HCT116 (cell line): ENCODE measurements around the gene C2CD3. TPM values are rescaled to one million over a fixed set of nuclear protein-coding genes. Genes with fewer than 3 reads are reported as not detected.

ENCODE experiments used
- ATAC-seq: fragments of 200-7000 bp; cut with Tn5 transposase; 2 replicates; pipeline ENCODE4 v1.9.1; 2020; ENCODE audit warnings: mild to moderate bottlenecking, moderate library complexity
- BruUV-seq: library from RNA; stranded (reverse); fragments of 400-500 nt; replicated peaks from 2 replicates; lab custom pipeline; 2021; lab: Mats Ljungman, UMichigan
- CTCF ChIA-PET: fragments of 300-600 bp; sonication (Branson Sonifier 250); formaldehyde crosslinking; loops from one replicate; lab custom pipeline; 2021; ENCODE audit warnings: antibody characterized with exemption; lab: Charles Lee
- POLR2A ChIA-PET: fragments of 300-600, 350-600 bp; sonication (Branson Sonifier 250); formaldehyde crosslinking; loops from one replicate; lab custom pipeline; 2021; ENCODE audit warnings: antibody characterized with exemption; lab: Charles Lee
- RAD21 ChIA-PET, 2 experiments: fragments of 300-600 bp; sonication (Branson Sonifier 250); formaldehyde crosslinking; loops; one replicate each; lab custom pipeline; 2023; ENCODE audit warnings: low total read pairs in 2 of 2; ENCODE audit not compliant: uncharacterized antibody in 2 of 2, unreplicated experiment in 2 of 2, low non-redundant PET in 1 of 2; lab: Charles Lee
- DNase-seq: peaks from one replicate; pipeline ENCODE4 v3.0.0-alpha.2; 2010; ENCODE audit warnings: low read depth, low spot score
- H2AFZ ChIP-seq: fragments of 200-600 bp; shearing (Covaris generic), sonication (generic); 2 replicates; pipeline ENCODE4 v1.6.1; 2017; ENCODE audit warnings: low read depth, mixed run types, mixed read lengths, antibody characterized with exemption, low read length; ENCODE audit not compliant: poor library complexity, severe bottlenecking
- H3K27ac ChIP-seq: 2 replicates; pipeline ENCODE4 v1.5.1; 2012; ENCODE audit warnings: low read depth, low read length
- H3K27me3 ChIP-seq: fragments of 200-600 bp; sonication (generic); 2 replicates; pipeline ENCODE4 v1.6.1; 2016; ENCODE audit warnings: mixed run types, low read length, mixed read lengths; ENCODE audit not compliant: insufficient read depth
- H3K36me3 ChIP-seq, 2 experiments: fragments of 200-500 bp in 1 of 2; fragments of 200-600 bp in 1 of 2; sonication (Bioruptor generic) in 1 of 2; sonication (generic) in 1 of 2; 2 replicates each; pipeline versions ENCODE4 v1.5.1 to v1.6.1; 2014 to 2016; ENCODE audit warnings: low read length in 2 of 2, inconsistent platforms in 1 of 2, mixed read lengths in 1 of 2, mixed run types in 1 of 2; ENCODE audit not compliant: insufficient read depth in 2 of 2, control insufficient read depth in 1 of 2
- H3K4me1 ChIP-seq, 2 experiments: fragments of 200-600 bp in 1 of 2; sonication (generic) in 1 of 2; 2 replicates each; pipeline versions ENCODE4 v1.5.1 to v1.6.1; 2012 to 2017; ENCODE audit warnings: low read length in 2 of 2, inconsistent platforms in 1 of 2, mild to moderate bottlenecking in 1 of 2, mixed read lengths in 1 of 2, mixed run types in 1 of 2, moderate library complexity in 1 of 2; ENCODE audit not compliant: insufficient read depth in 2 of 2, control insufficient read depth in 1 of 2
- H3K4me2 ChIP-seq: fragments of 200-600 bp; sonication (generic); 2 replicates; pipeline ENCODE4 v1.6.1; 2017; ENCODE audit warnings: mixed run types, low read length, mixed read lengths
- H3K4me3 ChIP-seq, 2 experiments: fragments of 200-600 bp in 1 of 2; sonication (generic) in 1 of 2; replicated peaks in 1 of 2; 2 replicates each; pipeline ENCODE4 v1.5.1; 2011 to 2016; ENCODE audit warnings: low read length in 2 of 2, control low read depth in 1 of 2, low read depth in 1 of 2, mild to moderate bottlenecking in 1 of 2, mixed read lengths in 1 of 2, mixed run types in 1 of 2
- H3K79me2 ChIP-seq: fragments of 200-600 bp; sonication (generic); 2 replicates; pipeline ENCODE4 v1.6.1; 2017; ENCODE audit warnings: mild to moderate bottlenecking, mixed run types, low read length, moderate library complexity, mixed read lengths; ENCODE audit not compliant: insufficient read depth
- H3K9ac ChIP-seq: fragments of 200-600 bp; sonication (generic); 2 replicates; pipeline ENCODE4 v1.6.1; 2016; ENCODE audit warnings: low read length, mixed read lengths
- H3K9me2 ChIP-seq: fragments of 200-600 bp; sonication (generic), shearing (Covaris generic); 2 replicates; pipeline ENCODE4 v1.6.1; 2017; ENCODE audit warnings: mixed run types, mild to moderate bottlenecking, moderate library complexity; ENCODE audit not compliant: insufficient read depth
- H3K9me3 ChIP-seq, 2 experiments: fragments of 200-500 bp in 1 of 2; fragments of 200-600 bp in 1 of 2; sonication (Bioruptor generic) in 1 of 2; sonication (generic) in 1 of 2; 2 replicates each; pipeline ENCODE4 v1.6.1; 2014 to 2017; ENCODE audit warnings: low read length in 2 of 2, mixed read lengths in 2 of 2, inconsistent platforms in 1 of 2, low read depth in 1 of 2, mild to moderate bottlenecking in 1 of 2, mixed run types in 1 of 2, moderate library complexity in 1 of 2; ENCODE audit not compliant: control insufficient read depth in 1 of 2, insufficient read depth in 1 of 2
- H4K20me1 ChIP-seq: fragments of 200-600 bp; sonication (generic), shearing (Covaris generic); 2 replicates; pipeline ENCODE4 v1.6.1; 2017; ENCODE audit warnings: mixed run types, mild to moderate bottlenecking, moderate library complexity; ENCODE audit not compliant: insufficient read depth
- CBX3 ChIP-seq: IDR thresholded peaks from 2 replicates; pipeline ENCODE4 v1.6.1; 2012; ENCODE audit warnings: low read depth
- CEBPB ChIP-seq: IDR thresholded peaks from 2 replicates; pipeline ENCODE4 v1.6.1; 2012; ENCODE audit warnings: low read depth
- CTCF ChIP-seq, 3 experiments: fragments of 200-600 bp in 1 of 3; sonication (generic) in 1 of 3; IDR thresholded peaks in 2 of 3; conservative IDR thresholded peaks in 1 of 3; 2 replicates each; pipeline ENCODE4 v1.5.1; 2012 to 2017; ENCODE audit warnings: low read depth in 2 of 3, low read length in 2 of 3, antibody characterized with exemption in 1 of 3, borderline replicate concordance in 1 of 3, control low read depth in 1 of 3, mild to moderate bottlenecking in 1 of 3, mixed read lengths in 1 of 3, mixed run types in 1 of 3, moderate library complexity in 1 of 3; ENCODE audit not compliant: insufficient read depth in 1 of 3
- MAX ChIP-seq: IDR thresholded peaks from 2 replicates; pipeline ENCODE4 v1.6.1; 2012
- POLR2A ChIP-seq: IDR thresholded peaks from 2 replicates; pipeline ENCODE4 v1.7.0; 2011; ENCODE audit warnings: borderline replicate concordance; ENCODE audit not compliant: insufficient read depth, insufficient read length; ENCODE audit errors: extremely low read depth
- POLR2AphosphoS5 ChIP-seq: IDR thresholded peaks from 2 replicates; pipeline ENCODE4 v1.6.1; 2011; ENCODE audit warnings: mild to moderate bottlenecking, low read depth, low read length, moderate library complexity
- SIN3A ChIP-seq: IDR thresholded peaks from 2 replicates; pipeline ENCODE4 v1.6.1; 2012; ENCODE audit warnings: low read depth
- SP1 ChIP-seq: IDR thresholded peaks from 2 replicates; pipeline ENCODE4 v1.6.1; 2012; ENCODE audit warnings: low read depth
- TCF7L2 ChIP-seq: IDR thresholded peaks from 2 replicates; pipeline ENCODE4 v1.7.0; 2011; ENCODE audit warnings: borderline replicate concordance, inconsistent platforms; ENCODE audit not compliant: insufficient read depth, insufficient read length; ENCODE audit errors: extremely low read depth
- YY1 ChIP-seq: IDR thresholded peaks from 2 replicates; pipeline ENCODE4 v1.6.1; 2011; ENCODE audit warnings: low read length, low read depth, moderate library complexity, mild to moderate bottlenecking; ENCODE audit not compliant: insufficient replicate concordance; ENCODE audit errors: extremely low read depth
- ZFX ChIP-seq: fragments of 450-650 bp; IDR thresholded peaks from 2 replicates; pipeline ENCODE4 v1.6.1; 2017
- ZNF274 ChIP-seq: fragments of 200-500 bp; sonication (Bioruptor generic); IDR thresholded peaks from 2 replicates; pipeline ENCODE4 v1.6.1; 2014; ENCODE audit warnings: mild to moderate bottlenecking, low read depth, low read length, inconsistent platforms
- intact Hi-C: fragments of 100-400 bp; cut with micrococcal nuclease; formaldehyde crosslinking; loops from 2 replicates; pipeline ENCODE4 v1.10.0; 2022
- total RNA-seq: library from RNA; stranded (reverse); gene quantifications from one replicate; pipeline ENCODE4 v1.2.1, GENCODE V29; 2021; ENCODE audit not compliant: unreplicated experiment

The C2CD3 gene
- total RNA-seq, 1 experiment from 2014 or later, result 30.6 TPM

DNA sequence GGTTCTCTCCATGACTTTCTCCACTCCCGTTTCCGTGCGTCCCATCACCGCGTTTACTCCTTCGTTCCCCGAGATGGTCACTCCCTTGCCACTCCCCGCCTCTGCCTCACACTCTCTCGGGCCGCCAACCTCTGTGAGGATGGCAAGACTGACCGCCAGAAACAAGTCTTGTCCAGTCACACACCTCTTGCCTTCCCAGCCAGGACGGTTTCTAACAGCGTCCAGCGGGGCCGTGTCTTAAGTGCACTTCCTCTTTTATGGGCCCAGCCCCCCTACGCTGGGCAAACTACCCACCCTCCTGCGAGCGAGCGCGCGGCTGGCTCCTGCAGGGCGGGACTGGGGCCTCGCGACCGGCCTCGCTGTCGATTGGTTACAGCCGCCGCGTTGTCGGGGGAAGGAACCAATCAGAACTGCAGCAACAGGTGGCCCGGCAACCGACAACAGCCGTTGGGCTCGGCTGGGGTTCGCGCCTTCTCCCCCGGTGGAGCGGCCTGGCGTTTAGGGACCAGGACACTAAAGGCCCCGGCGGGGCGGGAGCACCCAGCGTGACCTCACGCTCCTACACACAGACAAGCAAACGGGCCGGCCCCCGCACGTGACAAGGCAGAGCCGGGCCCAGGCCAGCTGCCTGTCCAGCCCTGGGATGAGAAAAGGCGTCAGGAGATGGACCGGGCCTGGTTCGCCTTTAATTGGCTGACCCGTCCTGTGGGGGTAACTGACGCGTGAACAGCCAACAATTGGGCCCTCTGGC, 187.6 kb downstream of the C2CD3 start:
- RAD21 ChIA-PET, result interaction anchor here (0.6 to 0.7 kb wide), 2 partner anchors 187 kb away, joined by 5 to 6 read pairs; partner anchors contain the start of gene C2CD3 (in 2 of the 2)
- peak; percentile 90 for ATAC-seq
- POLR2A ChIA-PET, result interaction anchor here (1.1 kb wide), 1 partner anchor 10 kb away, joined by 3 read pairs; no protein-coding TSS in a partner anchor
- no peaks in the 10 kb centered on the region for H3K36me3 ChIP-seq
- no peaks in the 10 kb centered on the region for H3K9me2 ChIP-seq
- no peak for TF ChIP-seq ZNF274
- peak; percentile 93 for TF ChIP-seq MAX
- peak; percentile 48; the same call in 1 of the 2 replicates for TF ChIP-seq SIN3A
- TF ChIP-seq POLR2AphosphoS5, result peak; percentile 52; the same call in 1 of the 2 replicates
- TF ChIP-seq ZFX, result peak; percentile 62; the same call in 1 of the 2 replicates
- TF ChIP-seq YY1, result peak; percentile 34
- no peak; the same call in 1 of the 2 replicates for TF ChIP-seq CBX3
- peak; percentile 36 for TF ChIP-seq POLR2A
- peak; percentile 73 for TF ChIP-seq SP1
- no peak for TF ChIP-seq CTCF (IDR thresholded peaks at IDR 0.05 in 2 of 3, conservative IDR thresholded peaks at IDR 0.05 in 1 of 3; ENCODE audit: borderline replicate concordance in 1 of 3, insufficient read depth in 1 of 3, low read depth in 2 of 3, low read length in 2 of 3)
- TF ChIP-seq TCF7L2, result no peak
- TF ChIP-seq CEBPB, result no peak
- H3K9me3 ChIP-seq, result no peaks in the 10 kb centered on the region
- peak overlapping the region; percentile 66 for H3K9ac ChIP-seq
- intact Hi-C loops, result loop anchor here (5.0 kb wide), 1 partner anchor 189 kb away; the partner anchor contains the start of genes C2CD3 and PPME1
- H3K27me3 ChIP-seq, result no peaks in the 10 kb centered on the region
- CTCF ChIA-PET, result no interaction called here
- peak overlapping the region; percentile 91 for H3K4me2 ChIP-seq
- peak overlapping the region; percentile 56 for H2AFZ ChIP-seq
- 0 out of 2 replicates have a peak, but pooled peaks cover 3% of the 10 kb centered on the region for H3K79me2 ChIP-seq
- peaks cover 16 to 37% of the 10 kb centered on the region in 2 experiments for H3K4me1 ChIP-seq
- BruUV-seq, result no TSS peak
- peak overlapping the region; percentile 57 to 66 for H3K4me3 ChIP-seq
- DNase-seq, result peak; percentile 83
- peak overlapping the region; percentile 85 for H3K27ac ChIP-seq
- H4K20me1 ChIP-seq, result no peaks in the 10 kb centered on the region
